Lung (tissue), 12 donors: Measurements from ENCODE around the gene CLDN15. TPM values are rescaled to one million over a fixed set of nuclear protein-coding genes. Genes with fewer than 3 reads are reported as not detected.
A peak's percentile ranks its signal among the peaks of the same experiment; 100 is the strongest.

Experiments
- ATAC-seq: fragments of 200-7000 bp; cut with Tn5 transposase; one replicate; pipeline ENCODE4 v1.9.1; 2020; ENCODE audit warnings: moderate number of reproducible peaks; ENCODE audit not compliant: insufficient read depth, low FRiP score
- DNase-seq, 3 donors: peaks; one replicate each; pipeline ENCODE4 v3.0.0-alpha.2; 2013 to 2017
- H3K27ac ChIP-seq, 2 donors: one replicate each; pipeline ENCODE4 v1.5.1; 2013; ENCODE audit warnings: mild to moderate bottlenecking in 2 of 2, moderate library complexity in 2 of 2, control low read depth in 1 of 2, inconsistent platforms in 1 of 2, low read depth in 1 of 2, low read length in 1 of 2
- H3K27me3 ChIP-seq, 3 donors: one replicate each; pipeline ENCODE4 v1.5.1; 2013; ENCODE audit warnings: low read length in 2 of 3; ENCODE audit not compliant: control insufficient read depth in 3 of 3, insufficient read depth in 3 of 3
- H3K36me3 ChIP-seq, 4 donors: one replicate each; pipeline ENCODE4 v1.5.1; 2013; ENCODE audit warnings: low read length in 4 of 4, mild to moderate bottlenecking in 1 of 4, moderate library complexity in 1 of 4; ENCODE audit not compliant: control insufficient read depth in 4 of 4, insufficient read depth in 4 of 4
- H3K4me1 ChIP-seq, 5 donors: one replicate each; pipeline ENCODE4 v1.5.1; 2013; ENCODE audit warnings: low read length in 5 of 5, mild to moderate bottlenecking in 2 of 5, moderate library complexity in 1 of 5; ENCODE audit not compliant: control insufficient read depth in 5 of 5, insufficient read depth in 5 of 5
- H3K4me3 ChIP-seq: one replicate; pipeline ENCODE4 v1.5.1; 2013; ENCODE audit warnings: mild to moderate bottlenecking, control low read depth, moderate library complexity
- H3K9ac ChIP-seq, 2 donors: one replicate each; pipeline ENCODE4 v1.5.1; 2013; ENCODE audit warnings: low read length in 2 of 2, control low read depth in 1 of 2; ENCODE audit not compliant: insufficient read depth in 1 of 2
- H3K9me3 ChIP-seq, 4 donors: one replicate each; pipeline ENCODE4 v1.5.1; 2013; ENCODE audit warnings: low read length in 3 of 4, mild to moderate bottlenecking in 1 of 4, moderate library complexity in 1 of 4; ENCODE audit not compliant: control insufficient read depth in 4 of 4, insufficient read depth in 3 of 4
- WGBS, 2 donors: extraction: QIAGEN DNeasy Blood & Tissue Kit; methylation state at CpG; one replicate each; pipeline ENCODE4 v1.1.7; 2013; 5-methylcytosine and 5-hydroxymethylcytosine counted together
- polyA plus RNA-seq, 2 donors: library from polyadenylated mRNA; stranded (reverse); fragments of 200-250 nt; gene quantifications; one replicate each; pipeline ENCODE4 v1.2.1, GENCODE V29; 2013
- total RNA-seq, 2 donors: library from RNA; depleted of rRNA in 1 of 2; stranded (reverse); fragments of >200 nt in 1 of 2; gene quantifications; one replicate each; pipeline ENCODE4 v1.2.1, GENCODE V29; 2014 to 2021
- TF ChIP-seq, protein P1 (sequence below): IDR thresholded peaks from 2 replicates; pipeline ENCODE4 v1.5.1; 2012; ENCODE audit warnings: mild to moderate bottlenecking; ENCODE audit errors: control extremely low read depth, extremely low read depth
- donor health status: control.
- donor health status: control.
- donor health status: Bipolar disorder and iron deficiency.
- donor health status: healthy.
- donor health status: DM: yes; HTN: yes; CAD: no.

Gene CLDN15
- total and polyA plus RNA-seq, 4 donors = 5.2 to 8.0 (median 6.6) TPM

- WGBS, 2 donors = 1 to 2% methylated on average over 33 to 34 of the region's 34 CpGs
- Histone ChIP-seq H3K4me1 (peaks cover 0 to 18% (median 7%) of the 10 kb centered on the region in 5 donors), H3K9ac (no peak overlapping the region), H3K9me3 (no peaks in the 10 kb centered on the region), H3K4me3 (peak overlapping the region; percentile 78), H3K27me3 (no peaks in the 10 kb centered on the region), H3K36me3 (peaks cover 0 to 23% (median 8%) of the 10 kb centered on the region in 4 donors), H3K27ac (peak overlapping the region; percentile 26 to 96)
- ATAC-seq (peak; percentile 6), DNase-seq (peak in 1 of 3 donors; percentile 40)
- TF ChIP-seq, protein P1, sequence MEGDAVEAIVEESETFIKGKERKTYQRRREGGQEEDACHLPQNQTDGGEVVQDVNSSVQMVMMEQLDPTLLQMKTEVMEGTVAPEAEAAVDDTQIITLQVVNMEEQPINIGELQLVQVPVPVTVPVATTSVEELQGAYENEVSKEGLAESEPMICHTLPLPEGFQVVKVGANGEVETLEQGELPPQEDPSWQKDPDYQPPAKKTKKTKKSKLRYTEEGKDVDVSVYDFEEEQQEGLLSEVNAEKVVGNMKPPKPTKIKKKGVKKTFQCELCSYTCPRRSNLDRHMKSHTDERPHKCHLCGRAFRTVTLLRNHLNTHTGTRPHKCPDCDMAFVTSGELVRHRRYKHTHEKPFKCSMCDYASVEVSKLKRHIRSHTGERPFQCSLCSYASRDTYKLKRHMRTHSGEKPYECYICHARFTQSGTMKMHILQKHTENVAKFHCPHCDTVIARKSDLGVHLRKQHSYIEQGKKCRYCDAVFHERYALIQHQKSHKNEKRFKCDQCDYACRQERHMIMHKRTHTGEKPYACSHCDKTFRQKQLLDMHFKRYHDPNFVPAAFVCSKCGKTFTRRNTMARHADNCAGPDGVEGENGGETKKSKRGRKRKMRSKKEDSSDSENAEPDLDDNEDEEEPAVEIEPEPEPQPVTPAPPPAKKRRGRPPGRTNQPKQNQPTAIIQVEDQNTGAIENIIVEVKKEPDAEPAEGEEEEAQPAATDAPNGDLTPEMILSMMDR = no peak
Observed at GRCh38 chr7:101216860-101217387, 20.7 kb downstream of the CLDN15 start.

GRCh38 chr7:101216001-101216859, 21.4 kb downstream of the CLDN15 start:
- H3K4me3 ChIP-seq = peak overlapping the region; percentile 78
- H3K36me3 ChIP-seq = peaks cover 0 to 27% (median 8%) of the 10 kb centered on the region in 4 donors
- H3K27me3 ChIP-seq = no peaks in the 10 kb centered on the region
- no peak overlapping the region for H3K9ac ChIP-seq
- H3K9me3 ChIP-seq = no peaks in the 10 kb centered on the region
- H3K27ac ChIP-seq = peak overlapping the region in 1 of 2 donors; percentile 26
- DNase-seq (peak in 1 of 3 donors; percentile 31), ATAC-seq (no peak)
- 51 to 61% methylated on average over 31 of the region's 31 CpGs for WGBS, 2 donors
- TF ChIP-seq, protein P1 = no peak
- peaks cover 0 to 18% (median 7%) of the 10 kb centered on the region in 5 donors for H3K4me1 ChIP-seq

GRCh38 chr7:101212014-101212413, 25.6 kb downstream of the CLDN15 start:
- no peak overlapping the region for H3K9ac ChIP-seq
- no peak overlapping the region for H3K27ac ChIP-seq
- peaks cover 0 to 10% (median 7%) of the 10 kb centered on the region in 5 donors for H3K4me1 ChIP-seq
- H3K36me3 ChIP-seq = peaks cover 11 to 58% (median 13%) of the 10 kb centered on the region in 4 donors
- WGBS, 2 donors = 95 to 97% methylated on average over 8 of the region's 8 CpGs
- TF ChIP-seq, protein P1 = no peak
- H3K9me3 ChIP-seq = no peaks in the 10 kb centered on the region
- no peak overlapping the region for H3K4me3 ChIP-seq
- DNase-seq (no peak), ATAC-seq (no peak)
- no peaks in the 10 kb centered on the region for H3K27me3 ChIP-seq
